Measurements from ENCODE around the gene EIF2B4. TPM values are rescaled to one million over a fixed set of nuclear protein-coding genes. Genes with fewer than 3 reads are reported as not detected.

EIF2B4 gene
- total and polyA plus RNA-seq, 2 of the 13 experiments (the other 11 are each of a cell fraction or from before 2014, with no cell fraction given) = 91.5 to 96.4 TPM

DNA sequence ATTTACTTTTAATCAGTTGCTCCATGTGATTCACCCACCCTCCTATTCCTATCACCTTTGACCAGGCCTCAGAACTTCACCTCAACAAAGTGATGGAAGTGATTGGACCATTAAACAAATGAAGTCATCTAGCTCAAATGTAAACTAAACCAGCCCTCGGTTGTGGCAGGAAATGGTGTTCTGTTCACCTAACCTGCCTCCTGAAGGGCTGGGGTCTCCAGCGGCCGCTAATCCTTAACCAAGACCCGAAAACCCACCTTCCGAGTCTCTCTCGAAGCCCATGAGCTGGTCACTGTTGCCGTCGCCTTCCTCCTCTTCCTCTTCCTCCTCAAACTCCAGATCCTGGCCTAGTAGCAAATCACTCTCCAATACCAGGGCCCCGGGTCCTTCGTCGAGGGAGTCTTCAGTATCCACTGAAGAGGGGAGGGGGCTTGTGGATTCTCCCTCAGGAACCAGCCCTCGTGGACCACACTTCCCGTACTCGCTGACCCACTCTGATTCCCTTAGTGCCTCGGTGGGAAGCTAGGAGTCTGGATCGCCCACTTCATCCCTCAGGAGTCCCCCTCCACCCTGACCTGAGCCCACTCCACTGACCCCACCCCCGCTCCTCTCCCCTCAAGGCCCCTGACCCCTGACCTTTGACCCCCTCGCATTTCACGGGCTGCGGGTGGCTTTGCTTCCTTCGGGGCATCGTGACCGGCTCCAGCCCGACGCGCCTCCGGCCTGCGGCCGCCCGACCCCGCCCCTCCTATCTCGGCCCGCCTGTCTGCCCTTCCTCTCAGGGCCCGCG, 9.9 kb upstream of the EIF2B4 start (continued):
- no peak for TF ChIP-seq SSRP1 (CRISPR knock-in tag; IDR thresholded peaks at IDR 0.05)
- TF ChIP-seq, protein P1, sequence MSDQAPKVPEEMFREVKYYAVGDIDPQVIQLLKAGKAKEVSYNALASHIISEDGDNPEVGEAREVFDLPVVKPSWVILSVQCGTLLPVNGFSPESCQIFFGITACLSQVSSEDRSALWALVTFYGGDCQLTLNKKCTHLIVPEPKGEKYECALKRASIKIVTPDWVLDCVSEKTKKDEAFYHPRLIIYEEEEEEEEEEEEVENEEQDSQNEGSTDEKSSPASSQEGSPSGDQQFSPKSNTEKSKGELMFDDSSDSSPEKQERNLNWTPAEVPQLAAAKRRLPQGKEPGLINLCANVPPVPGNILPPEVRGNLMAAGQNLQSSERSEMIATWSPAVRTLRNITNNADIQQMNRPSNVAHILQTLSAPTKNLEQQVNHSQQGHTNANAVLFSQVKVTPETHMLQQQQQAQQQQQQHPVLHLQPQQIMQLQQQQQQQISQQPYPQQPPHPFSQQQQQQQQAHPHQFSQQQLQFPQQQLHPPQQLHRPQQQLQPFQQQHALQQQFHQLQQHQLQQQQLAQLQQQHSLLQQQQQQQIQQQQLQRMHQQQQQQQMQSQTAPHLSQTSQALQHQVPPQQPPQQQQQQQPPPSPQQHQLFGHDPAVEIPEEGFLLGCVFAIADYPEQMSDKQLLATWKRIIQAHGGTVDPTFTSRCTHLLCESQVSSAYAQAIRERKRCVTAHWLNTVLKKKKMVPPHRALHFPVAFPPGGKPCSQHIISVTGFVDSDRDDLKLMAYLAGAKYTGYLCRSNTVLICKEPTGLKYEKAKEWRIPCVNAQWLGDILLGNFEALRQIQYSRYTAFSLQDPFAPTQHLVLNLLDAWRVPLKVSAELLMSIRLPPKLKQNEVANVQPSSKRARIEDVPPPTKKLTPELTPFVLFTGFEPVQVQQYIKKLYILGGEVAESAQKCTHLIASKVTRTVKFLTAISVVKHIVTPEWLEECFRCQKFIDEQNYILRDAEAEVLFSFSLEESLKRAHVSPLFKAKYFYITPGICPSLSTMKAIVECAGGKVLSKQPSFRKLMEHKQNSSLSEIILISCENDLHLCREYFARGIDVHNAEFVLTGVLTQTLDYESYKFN (CRISPR knock-in tag; conservative IDR thresholded peaks at IDR 0.05) = peak; percentile 39; the same call in 1 of the 2 replicates
- TF ChIP-seq, protein P2, sequence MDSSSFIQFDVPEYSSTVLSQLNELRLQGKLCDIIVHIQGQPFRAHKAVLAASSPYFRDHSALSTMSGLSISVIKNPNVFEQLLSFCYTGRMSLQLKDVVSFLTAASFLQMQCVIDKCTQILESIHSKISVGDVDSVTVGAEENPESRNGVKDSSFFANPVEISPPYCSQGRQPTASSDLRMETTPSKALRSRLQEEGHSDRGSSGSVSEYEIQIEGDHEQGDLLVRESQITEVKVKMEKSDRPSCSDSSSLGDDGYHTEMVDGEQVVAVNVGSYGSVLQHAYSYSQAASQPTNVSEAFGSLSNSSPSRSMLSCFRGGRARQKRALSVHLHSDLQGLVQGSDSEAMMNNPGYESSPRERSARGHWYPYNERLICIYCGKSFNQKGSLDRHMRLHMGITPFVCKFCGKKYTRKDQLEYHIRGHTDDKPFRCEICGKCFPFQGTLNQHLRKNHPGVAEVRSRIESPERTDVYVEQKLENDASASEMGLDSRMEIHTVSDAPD (CRISPR knock-in tag; IDR thresholded peaks at IDR 0.05) = 0 out of 2 replicates have a peak, but pooled peaks have one; percentile 20
- 0 out of 2 replicates have a peak, but pooled peaks have one; percentile 36 for TF ChIP-seq WIZ (CRISPR knock-in tag; IDR thresholded peaks at IDR 0.05)
- TF ChIP-seq SP1 (IDR thresholded peaks at IDR 0.05) = no peak
- TF ChIP-seq SP1 (CRISPR knock-in tag; IDR thresholded peaks at IDR 0.05) = 0 out of 2 replicates have a peak, but pooled peaks have one; percentile 16
- TF ChIP-seq TFAP4 (IDR thresholded peaks at IDR 0.05; ENCODE audit: borderline replicate concordance, low read depth) = no peak
- TF ChIP-seq YEATS2 (CRISPR knock-in tag; IDR thresholded peaks at IDR 0.05; ENCODE audit: borderline replicate concordance) = peak; percentile 49; the same call in 1 of the 2 replicates
- TF ChIP-seq ZNF264 (CRISPR knock-in tag; IDR thresholded peaks at IDR 0.05) = no peak
- peak; percentile 9; the same call in 1 of the 2 replicates for TF ChIP-seq CREM (IDR thresholded peaks at IDR 0.05)
- TF ChIP-seq CREM (CRISPR knock-in tag; IDR thresholded peaks at IDR 0.05) = no peak
- TF ChIP-seq EP300 (IDR thresholded peaks at IDR 0.05; ENCODE audit: low read depth in 2 of 2, low read length in 2 of 2) = peak; percentile 6 to 11; a peak in 1 of 4 replicates
- TF ChIP-seq EP300 (CRISPR knock-in tag; IDR thresholded peaks at IDR 0.05; ENCODE audit: borderline replicate concordance) = 0 out of 2 replicates have a peak, but pooled peaks have one; percentile 42
- TF ChIP-seq ZNF687 (CRISPR knock-in tag; IDR thresholded peaks at IDR 0.05) = peak; percentile 80
- TF ChIP-seq, protein P3, sequence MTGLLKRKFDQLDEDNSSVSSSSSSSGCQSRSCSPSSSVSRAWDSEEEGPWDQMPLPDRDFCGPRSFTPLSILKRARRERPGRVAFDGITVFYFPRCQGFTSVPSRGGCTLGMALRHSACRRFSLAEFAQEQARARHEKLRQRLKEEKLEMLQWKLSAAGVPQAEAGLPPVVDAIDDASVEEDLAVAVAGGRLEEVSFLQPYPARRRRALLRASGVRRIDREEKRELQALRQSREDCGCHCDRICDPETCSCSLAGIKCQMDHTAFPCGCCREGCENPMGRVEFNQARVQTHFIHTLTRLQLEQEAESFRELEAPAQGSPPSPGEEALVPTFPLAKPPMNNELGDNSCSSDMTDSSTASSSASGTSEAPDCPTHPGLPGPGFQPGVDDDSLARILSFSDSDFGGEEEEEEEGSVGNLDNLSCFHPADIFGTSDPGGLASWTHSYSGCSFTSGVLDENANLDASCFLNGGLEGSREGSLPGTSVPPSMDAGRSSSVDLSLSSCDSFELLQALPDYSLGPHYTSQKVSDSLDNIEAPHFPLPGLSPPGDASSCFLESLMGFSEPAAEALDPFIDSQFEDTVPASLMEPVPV (CRISPR knock-in tag; IDR thresholded peaks at IDR 0.05) = peak; percentile 22; the same call in 1 of the 2 replicates
- 0 out of 2 replicates have a peak, but pooled peaks have one; percentile 31 for TF ChIP-seq ZNF558 (CRISPR knock-in tag; IDR thresholded peaks at IDR 0.05; ENCODE audit: borderline replicate concordance)
- TF ChIP-seq NR2F2 (IDR thresholded peaks at IDR 0.05; ENCODE audit: borderline replicate concordance, low read depth) = peak; percentile 81
